B cell (primary cell): ENCODE results near the gene CDK10. TPM values are rescaled to one million over a fixed set of nuclear protein-coding genes. Genes with fewer than 3 reads are reported as not detected.

Experiments used
- ATAC-seq: fragments of 200-7000 bp; cut with Tn5 transposase; one replicate; pipeline ENCODE4 v1.10.0; 2021; ENCODE audit warnings: low read depth, mild to moderate bottlenecking, moderate number of reproducible peaks, moderate library complexity
- CTCF ChIA-PET: fragments of 350-600 bp; sonication (Branson Sonifier 250); formaldehyde crosslinking; loops from one replicate; lab custom pipeline; 2021; ENCODE audit warnings: antibody characterized with exemption, inconsistent platforms; lab: Charles Lee
- POLR2A ChIA-PET: fragments of 350-600 bp; sonication (Branson Sonifier 250); formaldehyde crosslinking; loops from one replicate; lab custom pipeline; 2021; ENCODE audit warnings: antibody characterized with exemption; lab: Charles Lee
- DNase-seq: peaks from one replicate; pipeline ENCODE4 v3.0.0; 2013
- H2AFZ ChIP-seq: 2 replicates; pipeline ENCODE4 v1.6.1; 2012; ENCODE audit warnings: mild to moderate bottlenecking, low read depth, low read length; ENCODE audit not compliant: insufficient read depth, poor library complexity, severe bottlenecking
- H3K27ac ChIP-seq, 2 donors: 1 replicate in 1 of 2; 2 replicates in 1 of 2; pipeline ENCODE4 v1.5.1; 2012 to 2013; ENCODE audit warnings: low read length in 2 of 2, mild to moderate bottlenecking in 2 of 2, moderate library complexity in 1 of 2
- H3K27me3 ChIP-seq, 4 experiments: fragments of 200-600 bp in 1 of 4; sonication (generic) in 1 of 4; replicated peaks in 1 of 4; 1 replicate in 2 of 4; 2 replicates in 2 of 4; pipeline versions ENCODE4 v1.6.1 to v1.7.0; 2013 to 2016; ENCODE audit warnings: low read length in 3 of 4, mild to moderate bottlenecking in 2 of 4, mixed read lengths in 1 of 4, moderate library complexity in 1 of 4; ENCODE audit not compliant: insufficient read depth in 4 of 4, control insufficient read depth in 3 of 4; ENCODE audit errors: control extremely low read depth in 1 of 4
- H3K36me3 ChIP-seq, 2 experiments: replicated peaks in 1 of 2; 1 replicate in 1 of 2; 2 replicates in 1 of 2; pipeline versions ENCODE4 v1.6.1 to v1.7.1; 2013; ENCODE audit warnings: low read length in 1 of 2; ENCODE audit not compliant: insufficient read depth in 2 of 2, control insufficient read depth in 1 of 2; ENCODE audit errors: control extremely low read depth in 1 of 2, extremely low read depth in 1 of 2
- H3K4me1 ChIP-seq, 2 donors: fragments of 200-600 bp in 1 of 2; sonication (generic) in 1 of 2; 1 replicate in 1 of 2; 2 replicates in 1 of 2; pipeline versions ENCODE4 v1.5.1 to v1.6.1; 2013 to 2017; ENCODE audit warnings: low read length in 2 of 2; ENCODE audit not compliant: control insufficient read depth in 2 of 2, insufficient read depth in 2 of 2
- H3K4me2 ChIP-seq: replicated peaks from 2 replicates; pipeline ENCODE3; 2012; ENCODE audit warnings: mild to moderate bottlenecking, low read depth, low read length; ENCODE audit not compliant: poor library complexity, severe bottlenecking
- H3K4me3 ChIP-seq, 5 experiments: fragments of 200-600 bp in 1 of 5; sonication (generic) in 1 of 5; 1 replicate in 3 of 5; 2 replicates in 2 of 5; pipeline versions ENCODE4 v1.5.1 to v1.7.0; 2011 to 2016; ENCODE audit warnings: low read length in 4 of 5, mild to moderate bottlenecking in 4 of 5, low read depth in 2 of 5, control low read depth in 1 of 5, moderate library complexity in 1 of 5; ENCODE audit not compliant: insufficient read depth in 1 of 5; ENCODE audit errors: control extremely low read depth in 1 of 5, extremely low read depth in 1 of 5
- H3K79me2 ChIP-seq: fragments of 200-600 bp; sonication (generic); one replicate; pipeline ENCODE4 v1.6.0; 2016; ENCODE audit warnings: low read length; ENCODE audit not compliant: control insufficient read depth, insufficient read depth
- H3K9ac ChIP-seq: fragments of 200-600 bp; sonication (generic); 2 replicates; pipeline ENCODE4 v1.6.1; 2017; ENCODE audit warnings: mild to moderate bottlenecking, low read length, moderate library complexity
- H3K9me3 ChIP-seq, 3 donors: one replicate each; pipeline versions ENCODE4 v1.6.1 to v1.7.1; 2013; ENCODE audit warnings: low read length in 2 of 3; ENCODE audit not compliant: control insufficient read depth in 2 of 3, insufficient read depth in 1 of 3; ENCODE audit errors: control extremely low read depth in 1 of 3
- H4K20me1 ChIP-seq: 2 replicates; pipeline ENCODE4 v1.6.0; 2012; ENCODE audit warnings: mild to moderate bottlenecking, low read length; ENCODE audit not compliant: insufficient read depth, control insufficient read depth, poor library complexity, severe bottlenecking
- H3K27ac Mint-ChIP-seq: one replicate; pipeline ENCODE4 v1.8.0; 2021; ENCODE audit warnings: mixed read lengths
- H3K27me3 Mint-ChIP-seq: one replicate; pipeline ENCODE4 v1.8.0; 2021; ENCODE audit warnings: mixed read lengths
- H3K4me1 Mint-ChIP-seq: one replicate; pipeline ENCODE4 v1.8.0; 2021; ENCODE audit warnings: mixed read lengths
- H3K4me3 Mint-ChIP-seq: one replicate; pipeline ENCODE4 v1.8.0; 2021; ENCODE audit warnings: mixed read lengths
- H3K9me3 Mint-ChIP-seq: one replicate; pipeline ENCODE4 v1.8.0; 2022; ENCODE audit warnings: mixed read lengths; ENCODE audit not compliant: insufficient read depth
- EZH2 ChIP-seq: IDR thresholded peaks from 2 replicates; pipeline ENCODE4 v1.6.1; 2012; ENCODE audit warnings: borderline replicate concordance, low read depth, mild to moderate bottlenecking, moderate library complexity, low read length; ENCODE audit not compliant: insufficient read depth, poor library complexity, severe bottlenecking
- WGBS: methylation state at CpG from one replicate; pipeline ENCODE4 v1.1.5; 2013; ENCODE audit warnings: missing lambda C conversion rate; ENCODE audit not compliant: insufficient coverage; 5-methylcytosine and 5-hydroxymethylcytosine counted together
- intact Hi-C: fragments of 100-400 bp; cut with micrococcal nuclease; formaldehyde crosslinking; loops from one replicate; pipeline ENCODE4 v1.10.0; 2022
- polyA plus RNA-seq: library from polyadenylated mRNA; depleted of rRNA; stranded (reverse); fragments of >200 nt; gene quantifications from 2 replicates; pipeline ENCODE4 v1.2.3, GENCODE V29; 2012
- total RNA-seq, 2 donors: library from RNA; stranded (reverse); fragments of 120-200 nt in 1 of 2; gene quantifications; 1 replicate in 1 of 2; 2 replicates in 1 of 2; pipeline versions ENCODE4 v1.2.3 to v1.2.4, GENCODE V29; 2013 to 2022
- TF ChIP-seq, protein P1 (sequence below): fragments of 200-600 bp; IDR thresholded peaks from one replicate; pipeline ENCODE4 v1.8.0; 2022; ENCODE audit warnings: antibody characterized with exemption, mild to moderate bottlenecking

The CDK10 gene
- total and polyA plus RNA-seq, 2 donors (not counting 1 experiment from before 2014, with no cell fraction given) = 114 to 145 TPM

DNA sequence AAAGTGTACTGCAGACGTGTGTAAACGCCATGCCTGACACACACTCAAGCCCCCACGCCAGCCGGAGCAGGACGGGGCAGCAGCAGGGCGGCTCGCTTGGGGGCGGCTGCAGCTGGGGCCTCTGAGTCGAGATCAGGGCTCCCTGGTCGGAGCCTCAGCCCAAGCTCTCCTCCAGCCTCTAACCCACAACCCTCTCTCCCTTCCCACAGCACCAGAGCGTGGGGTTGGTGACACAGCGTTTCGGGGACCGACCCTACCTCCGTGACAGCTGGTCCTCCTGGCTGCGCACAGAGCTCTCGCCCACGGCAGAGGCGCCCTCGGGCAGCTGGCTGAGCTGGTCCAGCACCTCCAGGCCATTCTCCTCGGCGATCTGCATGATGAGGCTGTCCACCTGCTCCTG lies 40.2 kb upstream of the CDK10 start:
- peaks cover 5 to 34% of the 10 kb centered on the region in 2 experiments for H3K36me3 ChIP-seq
- Mint-ChIP-seq H3K9me3 (no peaks in the 10 kb centered on the region), H3K4me3 (no peak overlapping the region), H3K27me3 (no peaks in the 10 kb centered on the region), H3K4me1 (peaks cover under 1% of the 10 kb centered on the region), H3K27ac (no peak overlapping the region)
- H3K9me3 ChIP-seq = no peaks in the 10 kb centered on the region
- intact Hi-C loops = no loop called here
- H3K27ac ChIP-seq = no peak overlapping the region
- H3K4me2 ChIP-seq = no peak overlapping the region
- ChIA-PET POLR2A (interaction anchor here (0.6 kb wide), 1 partner anchor 83 kb away, joined by 3 read pairs; no protein-coding TSS in a partner anchor), CTCF (no interaction called here)
- H3K79me2 ChIP-seq = no peaks in the 10 kb centered on the region
- peaks cover 16% of the 10 kb centered on the region for H4K20me1 ChIP-seq
- H3K27me3 ChIP-seq = no peaks in the 10 kb centered on the region
- ATAC-seq (no peak), DNase-seq (no peak)
- H3K9ac ChIP-seq = no peak overlapping the region
- TF ChIP-seq EZH2 = no peak
- TF ChIP-seq, protein P1, sequence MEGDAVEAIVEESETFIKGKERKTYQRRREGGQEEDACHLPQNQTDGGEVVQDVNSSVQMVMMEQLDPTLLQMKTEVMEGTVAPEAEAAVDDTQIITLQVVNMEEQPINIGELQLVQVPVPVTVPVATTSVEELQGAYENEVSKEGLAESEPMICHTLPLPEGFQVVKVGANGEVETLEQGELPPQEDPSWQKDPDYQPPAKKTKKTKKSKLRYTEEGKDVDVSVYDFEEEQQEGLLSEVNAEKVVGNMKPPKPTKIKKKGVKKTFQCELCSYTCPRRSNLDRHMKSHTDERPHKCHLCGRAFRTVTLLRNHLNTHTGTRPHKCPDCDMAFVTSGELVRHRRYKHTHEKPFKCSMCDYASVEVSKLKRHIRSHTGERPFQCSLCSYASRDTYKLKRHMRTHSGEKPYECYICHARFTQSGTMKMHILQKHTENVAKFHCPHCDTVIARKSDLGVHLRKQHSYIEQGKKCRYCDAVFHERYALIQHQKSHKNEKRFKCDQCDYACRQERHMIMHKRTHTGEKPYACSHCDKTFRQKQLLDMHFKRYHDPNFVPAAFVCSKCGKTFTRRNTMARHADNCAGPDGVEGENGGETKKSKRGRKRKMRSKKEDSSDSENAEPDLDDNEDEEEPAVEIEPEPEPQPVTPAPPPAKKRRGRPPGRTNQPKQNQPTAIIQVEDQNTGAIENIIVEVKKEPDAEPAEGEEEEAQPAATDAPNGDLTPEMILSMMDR = no peak
- no peak overlapping the region for H3K4me3 ChIP-seq
- 97% methylated on average over 22 of the region's 22 CpGs for WGBS
- no peak overlapping the region for H2AFZ ChIP-seq
- H3K4me1 ChIP-seq = peaks cover 0 to 1% of the 10 kb centered on the region in 2 donors

GRCh38 chr16:89646906-89647305 lies 39.6 kb upstream of the CDK10 start:
- WGBS = 97% methylated on average over 12 of the region's 12 CpGs
- no peaks in the 10 kb centered on the region for H3K9me3 ChIP-seq
- POLR2A ChIA-PET = interaction anchor here (0.6 kb wide), 2 partner anchors 84 to 330 kb away, joined by 3 to 4 read pairs; no protein-coding TSS in a partner anchor
- no peaks in the 10 kb centered on the region for H3K27me3 ChIP-seq
- intact Hi-C loops = no loop called here
- TF ChIP-seq, protein P1 = no peak
- TF ChIP-seq EZH2 = no peak
- H2AFZ ChIP-seq = no peak overlapping the region
- peaks cover 21% of the 10 kb centered on the region for H4K20me1 ChIP-seq
- Mint-ChIP-seq H3K9me3 (no peaks in the 10 kb centered on the region), H3K27ac (no peak overlapping the region), H3K27me3 (no peaks in the 10 kb centered on the region), H3K4me3 (no peak overlapping the region), H3K4me1 (no peaks in the 10 kb centered on the region)
- CTCF ChIA-PET = no interaction called here
- no peak overlapping the region for H3K4me3 ChIP-seq
- H3K27ac ChIP-seq = no peak overlapping the region
- H3K4me1 ChIP-seq = no peaks in the 10 kb centered on the region
- H3K9ac ChIP-seq = no peak overlapping the region
- H3K4me2 ChIP-seq = no peak overlapping the region
- DNase-seq (no peak), ATAC-seq (no peak)
- peaks cover 5 to 39% of the 10 kb centered on the region in 2 experiments for H3K36me3 ChIP-seq
- no peaks in the 10 kb centered on the region for H3K79me2 ChIP-seq
